H1 (cell line): Measurements from ENCODE around the gene SENP7. TPM values are rescaled to one million over a fixed set of nuclear protein-coding genes. Genes with fewer than 3 reads are reported as not detected.

ENCODE experiments used
- CTCF ChIA-PET: fragments of 300-600 bp; sonication (Branson Sonifier 250); formaldehyde crosslinking; loops from one replicate; lab custom pipeline; 2021; ENCODE audit not compliant: partially characterized antibody; lab: Charles Lee
- POLR2A ChIA-PET: fragments of 300-600 bp; sonication (Branson Sonifier 250); formaldehyde crosslinking; loops from one replicate; lab custom pipeline; 2021; ENCODE audit warnings: inconsistent platforms; ENCODE audit not compliant: partially characterized antibody; lab: Charles Lee
- DNase-seq, 2 experiments: peaks; one replicate each; pipeline versions ENCODE4 v3.0.0 to v3.0.0-alpha.2; 2010 to 2022; ENCODE audit warnings: low spot score in 2 of 2, low read depth in 1 of 2, mixed read lengths in 1 of 2
- FAIRE-seq: peaks from 2 replicates; lab custom pipeline; 2011; peaks lifted over from hg19 to GRCh38; lab: Jason Lieb, UNC
- H2AFZ ChIP-seq: 2 replicates; pipeline ENCODE4 v1.8.1; 2012; ENCODE audit warnings: low read length, inconsistent platforms
- H2AK5ac ChIP-seq: 2 replicates; pipeline ENCODE4 v1.6.1; 2013; ENCODE audit warnings: low read depth, low read length
- H2BK120ac ChIP-seq: replicated peaks from 2 replicates; pipeline ENCODE3; 2013; ENCODE audit warnings: low read depth, low read length, inconsistent platforms
- H2BK12ac ChIP-seq: 2 replicates; pipeline ENCODE4 v1.6.1; 2013; ENCODE audit warnings: low read depth, low read length
- H2BK15ac ChIP-seq: 2 replicates; pipeline ENCODE4 v1.6.1; 2013; ENCODE audit warnings: low read length
- H2BK20ac ChIP-seq: 2 replicates; pipeline ENCODE4 v1.6.1; 2013; ENCODE audit warnings: low read length
- H2BK5ac ChIP-seq: 2 replicates; pipeline ENCODE4 v1.6.1; 2013; ENCODE audit warnings: low read depth, low read length
- H3K14ac ChIP-seq: 2 replicates; pipeline ENCODE4 v1.6.1; 2013; ENCODE audit warnings: inconsistent platforms; ENCODE audit not compliant: insufficient read length
- H3K18ac ChIP-seq: 2 replicates; pipeline ENCODE4 v1.6.1; 2013; ENCODE audit warnings: low read length; ENCODE audit errors: extremely low read depth
- H3K23ac ChIP-seq: 2 replicates; pipeline ENCODE4 v1.6.1; 2013; ENCODE audit warnings: inconsistent platforms; ENCODE audit not compliant: insufficient read length
- H3K23me2 ChIP-seq: 2 replicates; pipeline ENCODE4 v1.6.1; 2013; ENCODE audit warnings: low read depth, low read length
- H3K27ac ChIP-seq: 2 replicates; pipeline ENCODE4 v1.6.1; 2011; ENCODE audit warnings: low read depth, low read length, inconsistent platforms
- H3K27me3 ChIP-seq, 4 experiments: replicated peaks in 1 of 4; 1 replicate in 1 of 4; 2 replicates in 3 of 4; pipeline versions ENCODE4 v1.6.1 to v1.8.1; 2011 to 2013; ENCODE audit warnings: low read length in 3 of 4, mild to moderate bottlenecking in 3 of 4, inconsistent platforms in 2 of 4, mixed read lengths in 2 of 4, moderate library complexity in 1 of 4; ENCODE audit not compliant: control insufficient read depth in 3 of 4, insufficient read depth in 3 of 4; ENCODE audit errors: extremely low read depth in 1 of 4
- H3K36me3 ChIP-seq, 4 experiments: 2 replicates each; pipeline versions ENCODE4 v1.6.1 to v1.8.1; 2011 to 2013; ENCODE audit warnings: mild to moderate bottlenecking in 4 of 4, low read length in 3 of 4, moderate library complexity in 2 of 4, control low read depth in 1 of 4, inconsistent platforms in 1 of 4; ENCODE audit not compliant: insufficient read depth in 4 of 4, control insufficient read depth in 2 of 4
- H3K4ac ChIP-seq: replicated peaks from 2 replicates; pipeline ENCODE3; 2013; ENCODE audit warnings: low read length, low read depth, mixed read lengths, inconsistent platforms; ENCODE audit not compliant: insufficient read length
- H3K4me1 ChIP-seq, 4 experiments: replicated peaks in 1 of 4; 1 replicate in 1 of 4; 2 replicates in 3 of 4; pipeline versions ENCODE4 v1.6.1 to v1.8.1; 2011 to 2013; ENCODE audit warnings: low read length in 3 of 4, inconsistent platforms in 2 of 4, mixed read lengths in 1 of 4; ENCODE audit not compliant: insufficient read depth in 4 of 4, control insufficient read depth in 3 of 4
- H3K4me2 ChIP-seq, 2 experiments: 2 replicates each; pipeline versions ENCODE4 v1.6.1 to v1.8.1; 2011 to 2013; ENCODE audit warnings: low read depth in 2 of 2, low read length in 2 of 2, control low read depth in 1 of 2, inconsistent platforms in 1 of 2, mild to moderate bottlenecking in 1 of 2; ENCODE audit not compliant: insufficient read depth in 1 of 2
- H3K4me3 ChIP-seq, 4 experiments: fragments of 200-600, 300-600 bp in 1 of 4; sonication (generic), shearing (Covaris generic), sonication (Bioruptor Twin) in 1 of 4; 2 replicates each; pipeline versions ENCODE4 v1.5.1 to v1.8.1; 2011 to 2016; ENCODE audit warnings: low read length in 4 of 4, low read depth in 3 of 4, control low read depth in 2 of 4, inconsistent platforms in 2 of 4, mild to moderate bottlenecking in 2 of 4, mixed read lengths in 1 of 4, moderate library complexity in 1 of 4; ENCODE audit not compliant: insufficient read depth in 2 of 4; ENCODE audit errors: extremely low read depth in 1 of 4
- H3K56ac ChIP-seq: replicated peaks from 2 replicates; pipeline ENCODE3; 2013; ENCODE audit warnings: low read depth, mild to moderate bottlenecking, mixed read lengths, low read length, inconsistent platforms; ENCODE audit not compliant: insufficient read length
- H3K79me1 ChIP-seq: 2 replicates; pipeline ENCODE4 v1.6.1; 2013; ENCODE audit warnings: low read depth, low read length, control low read depth
- H3K79me2 ChIP-seq, 2 experiments: 2 replicates each; pipeline versions ENCODE4 v1.6.1 to v1.8.1; 2012 to 2013; ENCODE audit warnings: low read length in 2 of 2, mild to moderate bottlenecking in 2 of 2, inconsistent platforms in 1 of 2; ENCODE audit not compliant: insufficient read depth in 2 of 2, control insufficient read depth in 1 of 2
- H3K9ac ChIP-seq, 4 experiments: replicated peaks in 1 of 4; 1 replicate in 1 of 4; 2 replicates in 3 of 4; pipeline versions ENCODE4 v1.6.1 to v1.8.1; 2011 to 2013; ENCODE audit warnings: low read depth in 3 of 4, low read length in 3 of 4, control low read depth in 2 of 4, mild to moderate bottlenecking in 2 of 4, moderate library complexity in 2 of 4, inconsistent platforms in 1 of 4; ENCODE audit errors: extremely low read depth in 1 of 4
- H3K9me3 ChIP-seq, 2 experiments: 2 replicates each; pipeline versions ENCODE4 v1.6.1 to v1.8.1; 2012 to 2013; ENCODE audit warnings: mild to moderate bottlenecking in 2 of 2, moderate library complexity in 2 of 2, control low read depth in 1 of 2, inconsistent platforms in 1 of 2, low read depth in 1 of 2, low read length in 1 of 2, mixed read lengths in 1 of 2; ENCODE audit not compliant: insufficient read depth in 2 of 2
- H4K20me1 ChIP-seq, 2 experiments: replicated peaks in 1 of 2; 2 replicates each; pipeline versions ENCODE3 to v1.8.1; 2011 to 2013; ENCODE audit warnings: inconsistent platforms in 2 of 2, low read length in 2 of 2, mild to moderate bottlenecking in 1 of 2; ENCODE audit not compliant: insufficient read depth in 2 of 2, control insufficient read depth in 1 of 2
- H4K5ac ChIP-seq: 2 replicates; pipeline ENCODE4 v1.6.1; 2013; ENCODE audit warnings: low read length, low read depth, mixed read lengths, inconsistent platforms; ENCODE audit not compliant: insufficient read length
- H4K8ac ChIP-seq: 2 replicates; pipeline ENCODE4 v1.8.0; 2013; ENCODE audit warnings: mild to moderate bottlenecking, moderate library complexity, low read length, inconsistent platforms; ENCODE audit not compliant: insufficient read depth; ENCODE audit errors: extremely low read depth
- H4K91ac ChIP-seq: replicated peaks from 2 replicates; pipeline ENCODE3; 2013; ENCODE audit warnings: low read length, mixed read lengths, inconsistent platforms; ENCODE audit not compliant: insufficient read length
- WGBS, 2 experiments: shearing (Covaris generic) in 1 of 2; methylation state at CpG; one replicate each; pipeline versions ENCODE4 v1.1.6 to v1.1.7; 2013 to 2015; ENCODE audit warnings: low lambda C conversion rate in 2 of 2, mixed read lengths in 2 of 2, inconsistent platforms in 1 of 2, low coverage in 1 of 2, missing lambda C conversion rate in 1 of 2; ENCODE audit not compliant: insufficient replicate concordance in 2 of 2, insufficient coverage in 1 of 2, insufficient read length in 1 of 2; ENCODE audit errors: extremely low coverage in 1 of 2, missing lambda C conversion rate in 1 of 2; 5-methylcytosine and 5-hydroxymethylcytosine counted together
- polyA plus RNA-seq, 7 experiments: library from polyadenylated mRNA; depleted of rRNA in 3 of 7; stranded (reverse) in 5 of 7; unstranded in 2 of 7; fragments of >200 nt in 5 of 7; fragments of 200-250 nt in 2 of 7; gene quantifications; 1 replicate in 5 of 7; 2 replicates in 1 of 7; 4 replicates in 1 of 7; pipeline versions ENCODE4 v1.2.1 to v1.2.3, GENCODE V29; 2011 to 2013; ENCODE audit warnings: missing spikeins in 2 of 7, mixed read lengths in 2 of 7
- total RNA-seq: library from RNA; stranded (reverse); fragmentation: NEBNext Ultra II Directional; extraction: Animal tissue kit (Norgen Biotek cat#: 25700); gene quantifications from 2 replicates; pipeline ENCODE4 v1.2.1, GENCODE V29; 2021

SENP7 gene
- total and polyA plus RNA-seq, 2 of the 8 experiments (the other 6 are each of a cell fraction or from before 2014, with no cell fraction given), result 2.8 to 7.8 TPM

GRCh38 chr3:101527906-101528305 lies 14.9 kb upstream of the SENP7 start:
- Histone ChIP-seq H3K4me1 (peaks cover 6 to 20% (median 13%) of the 10 kb centered on the region in 4 experiments; a peak in 6 of 7 replicates), H3K9me3 (peaks cover 12 to 18% of the 10 kb centered on the region in 2 experiments), H3K27ac (no peak overlapping the region), H3K4me3 (no peak overlapping the region), H3K23me2 (no peaks in the 10 kb centered on the region), H3K4ac (no peak overlapping the region), H2BK5ac (no peak overlapping the region), H3K56ac (no peak overlapping the region), H3K14ac (no peak overlapping the region), H2AFZ (no peak overlapping the region), H3K18ac (no peak overlapping the region), H2BK120ac (no peak overlapping the region), H4K5ac (no peak overlapping the region), H3K79me2 (no peaks in the 10 kb centered on the region), H4K91ac (no peak overlapping the region), H3K79me1 (no peaks in the 10 kb centered on the region), H3K23ac (no peak overlapping the region), H3K27me3 (no peaks in the 10 kb centered on the region), H4K8ac (no peak overlapping the region), H3K9ac (no peak overlapping the region), H2BK12ac (no peak overlapping the region), H2BK15ac (no peak overlapping the region), H3K36me3 (0 out of 8 replicates have a peak, but pooled peaks cover 0 to 2% (median 0%) of the 10 kb centered on the region in 4 experiments), H4K20me1 (no peaks in the 10 kb centered on the region), H2AK5ac (no peak overlapping the region), H3K4me2 (no peak overlapping the region), H2BK20ac (no peak overlapping the region)
- ChIA-PET CTCF (interaction anchor here (1.3 kb wide), 1 partner anchor 9 kb away, joined by 4 read pairs; no protein-coding TSS in a partner anchor), POLR2A (no interaction called here)
- no peak for FAIRE-seq
- WGBS, 2 experiments, result 67% methylated on average over 1 of the region's 1 CpG; no CpG with 5 or more reads in 1 of the 2 experiments
- DNase-seq, result no peak
